AG08395 (cell line): ENCODE measurements around the gene LGALS13.

Experiments
- DNase-seq: peaks from one replicate; pipeline ENCODE4 v3.0.0; 2012; ENCODE audit warnings: mixed read lengths, low spot score

LGALS13 gene, protein sequence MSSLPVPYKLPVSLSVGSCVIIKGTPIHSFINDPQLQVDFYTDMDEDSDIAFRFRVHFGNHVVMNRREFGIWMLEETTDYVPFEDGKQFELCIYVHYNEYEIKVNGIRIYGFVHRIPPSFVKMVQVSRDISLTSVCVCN

GRCh38 chr19:39602224-39602623 lies at the start of gene LGALS13:
Gene LGALS13, plus strand, starts transcription at chr19:39602524. Its CDS starts 45 bp downstream, at chr19:39602569.
- no peak for DNase-seq

GRCh38 chr19:39553082-39553652 lies 49.2 kb upstream of the LGALS13 start:
- no peak for DNase-seq

GRCh38 chr19:39554701-39555311 lies 47.5 kb upstream of the LGALS13 start:
- DNase-seq, result no peak

DNA sequence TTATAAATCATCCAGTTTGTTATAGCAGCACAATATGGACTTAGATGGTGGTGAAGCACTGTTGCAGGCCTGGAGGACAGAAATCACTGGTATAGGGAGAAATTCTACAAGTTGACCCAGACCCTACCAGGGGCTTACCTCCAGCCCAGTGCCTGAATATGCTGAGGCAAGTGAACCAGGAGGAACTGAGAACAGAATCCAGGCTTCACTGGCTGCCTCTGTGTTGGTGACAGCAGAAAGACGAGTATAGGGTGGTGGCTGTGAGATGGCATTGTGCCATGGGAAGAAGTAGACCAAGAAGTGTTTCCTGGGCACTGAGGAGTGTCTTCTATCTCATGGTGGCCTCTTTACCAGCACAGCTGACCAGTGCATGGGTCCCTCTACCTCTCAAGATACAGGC lies 46.4 kb upstream of the LGALS13 start:
- no peak for DNase-seq

DNA sequence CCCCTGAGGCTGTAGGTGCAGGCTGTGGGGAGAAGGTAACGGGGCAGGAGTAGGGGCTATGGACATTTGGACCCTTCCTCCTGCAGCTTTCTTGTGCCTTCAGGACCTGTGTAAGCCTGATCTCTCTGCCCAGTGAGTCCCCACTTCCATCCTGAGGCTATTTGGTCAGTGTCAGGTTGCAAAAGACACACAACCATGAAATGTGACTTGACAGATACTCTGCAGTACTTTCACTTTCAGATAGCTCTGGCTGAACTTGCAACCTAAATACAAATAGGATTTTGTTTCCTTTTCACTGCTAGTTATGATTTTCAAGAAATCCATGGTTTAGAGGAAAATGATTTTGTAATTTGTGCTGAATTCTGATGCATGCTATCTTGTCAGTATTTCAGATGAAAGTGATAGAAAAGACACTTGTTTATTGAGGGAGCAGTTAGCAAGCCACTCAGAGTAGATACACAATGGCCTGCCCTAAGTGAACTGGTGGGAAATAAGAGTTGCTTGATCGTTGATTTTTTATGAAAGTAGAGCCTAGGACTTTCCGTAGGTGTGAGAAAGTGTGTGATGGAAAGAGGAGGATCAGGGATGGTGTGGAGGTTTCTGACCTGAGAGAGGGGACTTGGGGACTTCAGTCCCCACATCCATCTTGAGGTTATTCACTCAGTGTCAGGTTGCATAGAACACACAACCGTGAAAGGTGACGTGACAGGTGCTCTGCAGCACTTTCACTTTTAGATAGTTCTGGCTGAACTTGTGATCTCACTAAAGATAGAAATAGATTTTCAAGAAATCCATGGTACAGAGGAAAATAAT lies 44.3 kb upstream of the LGALS13 start:
- DNase-seq, result no peak

GRCh38 chr19:39558624-39559117 lies 43.7 kb upstream of the LGALS13 start:
- DNase-seq, result no peak

DNA sequence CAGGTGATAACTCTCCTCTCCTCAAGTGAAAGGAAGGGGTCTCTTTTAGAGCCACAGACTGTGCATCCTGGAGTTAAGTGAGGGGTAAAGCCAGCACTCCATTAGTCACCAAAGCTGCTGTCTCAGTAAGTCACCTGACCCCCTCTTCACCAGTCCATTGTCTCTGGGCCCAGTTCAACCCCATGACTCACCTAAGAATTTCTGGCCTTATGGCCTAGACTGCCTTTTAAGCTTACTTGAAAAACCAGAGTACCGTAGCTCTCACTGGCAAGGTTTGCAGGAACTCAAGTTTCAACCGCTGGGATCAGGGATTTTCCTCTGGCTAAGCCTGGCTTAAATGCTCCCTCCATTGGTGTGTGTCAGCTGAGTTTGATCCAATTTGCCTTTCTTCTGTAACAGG lies 38.9 kb upstream of the LGALS13 start:
- no peak for DNase-seq

DNA sequence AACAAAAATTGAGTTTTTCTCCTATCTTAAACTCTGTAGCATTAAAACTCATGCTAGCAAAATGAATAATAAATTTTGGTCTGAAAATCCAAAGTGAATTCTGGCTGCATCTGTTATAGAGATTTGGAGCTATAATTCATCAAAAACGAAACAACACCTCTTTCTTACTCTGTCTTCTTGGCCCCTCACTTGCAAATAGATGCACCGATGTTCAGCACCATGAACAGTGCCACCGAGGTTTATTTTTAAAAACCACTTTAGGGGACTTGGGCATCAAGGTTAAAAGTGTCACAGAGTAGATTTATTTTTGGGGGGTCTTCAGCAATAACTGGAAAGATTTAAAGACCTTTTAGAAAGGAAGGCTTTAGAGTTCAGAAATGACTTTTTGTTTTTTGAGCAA lies 36.3 kb upstream of the LGALS13 start:
- no peak for DNase-seq

DNA sequence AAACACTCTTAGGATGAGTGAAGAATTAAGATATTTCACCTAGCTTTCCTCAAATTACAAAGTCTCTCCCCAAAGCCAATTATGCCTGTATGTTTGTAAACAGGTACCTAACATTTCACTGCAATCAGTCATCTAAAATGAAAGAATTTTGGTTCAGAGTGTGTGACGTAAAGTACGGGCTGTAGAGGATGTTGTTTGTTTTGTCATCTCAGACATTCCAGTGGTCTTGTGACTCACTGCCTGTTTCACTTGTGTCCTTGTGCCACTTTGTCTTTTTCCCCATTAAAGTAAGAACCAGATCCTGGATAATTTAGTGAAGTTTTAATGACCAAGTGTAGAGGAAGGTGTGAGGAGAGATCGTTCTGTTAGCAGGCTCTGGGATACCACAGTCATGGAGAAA lies 33.7 kb upstream of the LGALS13 start:
- peak; percentile 11 for DNase-seq

DNA sequence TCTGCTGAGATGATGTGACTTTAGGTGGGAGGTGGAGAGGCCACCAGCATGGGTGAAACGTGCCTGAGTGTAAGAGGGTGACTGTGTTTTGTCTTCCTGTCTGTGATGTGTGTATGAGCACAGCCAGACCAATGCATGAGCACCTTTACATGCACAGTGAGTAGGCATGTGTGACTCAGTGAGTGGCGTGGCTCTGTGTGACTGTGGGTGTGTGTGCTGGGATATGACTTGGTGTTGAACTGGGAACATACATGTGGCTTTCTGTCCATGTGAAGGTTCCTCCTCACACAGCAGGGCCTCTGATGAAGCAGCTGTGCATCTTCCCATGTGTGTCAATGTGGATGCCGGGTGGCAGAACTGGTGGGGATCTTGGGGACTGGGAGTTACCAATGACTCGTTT lies 19.9 kb upstream of the LGALS13 start:
- no peak for DNase-seq

DNA sequence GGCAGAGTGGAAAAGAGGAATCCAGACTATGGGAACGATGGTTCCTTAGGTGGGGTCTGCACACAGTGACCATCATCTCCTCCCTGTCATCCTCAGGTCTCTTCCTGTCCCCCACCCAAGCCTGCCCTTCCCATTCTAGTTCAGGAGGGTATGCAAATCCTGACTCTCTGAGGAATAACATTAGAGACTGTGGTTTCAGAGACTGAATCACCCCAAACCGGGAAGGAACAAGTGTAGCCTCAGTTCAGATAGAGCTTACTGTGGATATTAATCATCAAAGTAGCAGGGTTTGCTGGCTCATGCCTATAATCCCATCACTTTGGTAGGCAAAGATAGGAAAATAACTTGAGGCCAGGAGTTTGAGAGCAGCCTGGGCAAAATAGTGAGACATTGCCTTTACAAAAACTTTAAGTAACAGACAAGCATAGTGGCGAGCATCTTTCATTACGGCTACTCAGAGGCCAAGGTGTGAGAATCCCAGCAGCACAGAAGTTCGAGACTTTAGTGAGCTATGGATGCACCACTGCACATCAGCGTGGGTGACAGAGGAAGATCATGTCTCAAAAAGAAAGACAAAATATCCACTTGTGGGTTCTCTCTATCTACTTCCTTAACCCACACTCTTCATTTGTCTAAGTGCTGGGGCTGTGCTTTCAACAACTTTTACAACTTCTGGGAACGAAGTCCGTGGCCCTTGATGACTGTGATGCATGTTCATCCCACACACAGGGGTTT lies 19.3 kb upstream of the LGALS13 start:
- no peak for DNase-seq

GRCh38 chr19:39587496-39587895 lies 14.8 kb upstream of the LGALS13 start:
- DNase-seq, result no peak

DNA sequence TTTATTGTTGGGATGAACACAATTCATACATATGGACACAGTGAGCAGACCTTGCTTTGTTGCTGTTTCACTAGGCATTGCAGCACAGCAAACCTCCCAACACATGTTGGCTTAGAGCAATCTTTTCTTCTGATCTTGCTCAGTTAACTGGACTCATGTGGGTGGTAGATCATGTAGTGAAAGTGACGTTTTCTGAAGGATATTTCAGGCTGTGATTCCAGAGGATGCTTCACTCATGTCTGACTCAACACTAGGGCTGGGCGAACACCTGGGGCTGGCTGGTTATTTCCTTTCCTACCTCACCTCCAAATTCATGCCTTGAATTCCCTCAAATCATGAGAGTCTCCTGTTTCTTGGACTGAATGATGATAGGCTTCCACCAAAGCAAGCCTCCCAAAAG lies 14.3 kb upstream of the LGALS13 start:
- DNase-seq, result no peak

GRCh38 chr19:39590265-39590664 lies 12.1 kb upstream of the LGALS13 start:
- DNase-seq, result no peak

DNA sequence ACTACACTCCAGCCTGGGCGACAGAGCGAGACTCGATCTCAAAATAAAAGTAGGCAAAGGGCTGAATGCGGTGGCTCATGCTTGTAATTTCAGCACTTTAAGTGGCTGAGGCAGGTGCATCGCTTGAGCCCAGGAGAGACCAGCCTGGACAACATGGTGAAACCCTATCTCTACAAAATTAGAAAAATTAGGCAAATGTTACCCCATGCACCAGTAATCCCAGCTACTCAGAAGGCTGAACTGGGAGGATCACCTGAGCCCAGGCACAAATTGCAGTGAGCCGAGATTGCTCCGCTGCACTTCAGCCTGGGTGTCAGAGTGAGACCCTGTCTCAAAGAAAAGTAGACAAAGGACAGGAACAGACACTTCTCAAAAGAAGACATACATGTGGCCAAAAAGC lies 9.9 kb upstream of the LGALS13 start:
- no peak for DNase-seq

DNA sequence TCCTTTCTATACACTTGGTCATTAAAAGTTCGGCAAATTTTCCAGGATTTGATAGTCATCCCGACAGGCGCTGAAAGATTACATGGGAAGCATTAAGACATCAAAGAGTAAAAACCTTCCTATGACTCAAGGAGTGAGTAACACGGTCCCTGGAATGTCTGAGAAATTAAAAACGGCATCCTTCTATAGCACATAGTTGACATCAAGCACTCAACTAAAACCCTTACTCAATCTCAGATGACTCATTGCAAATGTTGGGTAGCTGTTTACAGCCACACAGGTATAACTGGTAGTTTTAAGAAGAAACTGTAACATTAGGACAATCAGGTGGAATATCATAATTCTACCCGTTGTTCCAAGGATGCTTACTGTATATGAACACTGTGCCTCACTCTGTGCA lies 6.4 kb upstream of the LGALS13 start:
- DNase-seq, result no peak

DNA sequence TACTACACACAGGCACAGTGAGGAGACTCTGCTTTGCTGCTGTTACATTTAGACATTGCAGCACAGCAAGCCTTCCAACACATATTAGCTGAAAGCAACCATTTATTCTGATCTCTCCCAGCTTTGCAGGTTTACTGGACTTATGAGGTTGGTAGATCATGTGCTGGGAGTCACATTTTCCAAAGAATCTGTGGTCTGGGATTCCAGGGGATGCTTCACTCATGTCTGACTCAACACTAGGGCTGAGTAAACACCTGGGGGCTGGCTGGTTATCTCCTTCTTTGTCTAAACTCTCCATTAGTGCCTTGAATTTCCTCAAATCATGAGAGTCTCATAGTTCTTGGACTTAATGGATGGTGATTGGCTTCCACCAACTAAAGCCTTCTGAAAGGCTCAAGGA lies 5.4 kb upstream of the LGALS13 start:
- DNase-seq, result no peak

- DNase-seq, result no peak
These were observed 3.2 kb upstream of the LGALS13 start for GRCh38 chr19:39599116-39599515.

- DNase-seq, result no peak
These were observed 1.5 kb downstream of the LGALS13 start for GRCh38 chr19:39603825-39604224.

DNA sequence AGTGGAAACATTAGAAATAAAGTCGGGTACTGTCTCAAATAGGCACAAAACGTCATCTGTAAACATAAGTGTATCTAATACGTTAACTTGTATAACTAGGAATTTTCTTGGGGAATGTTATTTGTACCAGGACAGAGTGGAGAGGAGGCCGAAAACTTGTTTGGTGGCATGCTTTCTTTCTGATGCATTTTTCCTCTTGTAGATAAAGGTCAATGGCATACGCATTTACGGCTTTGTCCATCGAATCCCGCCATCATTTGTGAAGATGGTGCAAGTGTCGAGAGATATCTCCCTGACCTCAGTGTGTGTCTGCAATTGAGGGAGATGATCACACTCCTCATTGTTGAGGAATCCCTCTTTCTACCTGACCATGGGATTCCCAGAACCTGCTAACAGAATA lies 4.7 kb downstream of the LGALS13 start:
- DNase-seq, result no peak

- DNase-seq, result no peak
These were observed 5.2 kb downstream of the LGALS13 start for GRCh38 chr19:39607561-39607960.

GRCh38 chr19:39613597-39613996 lies 11.3 kb downstream of the LGALS13 start:
- no peak for DNase-seq
